Activated CD8-positive, alpha-beta memory T cell treated with anti-CD3 and anti-CD28 coated beads, Interleukin-2, amount 50 U/mL, for 1 hour (primary cell): ENCODE results near the gene POLR1H.

ENCODE experiments used
- DNase-seq: peaks from one replicate; pipeline ENCODE4 v3.0.0-alpha.2; 2020; ENCODE audit errors: extremely low read depth

The POLR1H gene

GRCh38 chr6:30093951-30094661, 33.0 kb downstream of the POLR1H start:
- no peak for DNase-seq

- DNase-seq, result no peak
Observed at GRCh38 chr6:30096829-30097228, 35.8 kb downstream of the POLR1H start.

- DNase-seq, result no peak
Observed at GRCh38 chr6:30097902-30098768, 37.1 kb downstream of the POLR1H start.

- DNase-seq, result no peak
Observed at GRCh38 chr6:30100154-30100553, 39.1 kb downstream of the POLR1H start.

GRCh38 chr6:30100585-30101443, 39.7 kb downstream of the POLR1H start:
- no peak for DNase-seq

GRCh38 chr6:30101444-30102413, 40.7 kb downstream of the POLR1H start:
- no peak for DNase-seq

GRCh38 chr6:30102414-30102969, 41.4 kb downstream of the POLR1H start:
- DNase-seq, result no peak

GRCh38 chr6:30102970-30103871, 42.2 kb downstream of the POLR1H start:
- peak; percentile 55 for DNase-seq

GRCh38 chr6:30103872-30104179, 42.8 kb downstream of the POLR1H start:
- no peak for DNase-seq

- DNase-seq, result no peak
Observed at GRCh38 chr6:30104661-30105060, 43.6 kb downstream of the POLR1H start.

GRCh38 chr6:30111266-30111856, 50.3 kb downstream of the POLR1H start:
- no peak for DNase-seq

- DNase-seq, result no peak
Observed at GRCh38 chr6:30112402-30112994, 51.4 kb downstream of the POLR1H start.

GRCh38 chr6:30113003-30113759, 52.1 kb downstream of the POLR1H start, which contains the start of gene TRIM31:
TRIM31 (minus strand) TSS chr6:30113090; CDS start chr6:30112805, 285 bp downstream.
- DNase-seq, result no peak

- DNase-seq, result no peak
Observed at GRCh38 chr6:30113841-30114240, 52.8 kb downstream of the POLR1H start.
